ENCODE results near the gene OR1I1. TPM values are rescaled to one million over a fixed set of nuclear protein-coding genes. Genes with fewer than 3 reads are reported as not detected.

OR1I1 gene
- not detected for total RNA-seq
- polyA plus RNA-seq, result not detected

- DNase-seq, result no peak
- Histone ChIP-seq H3K4me1 (no peaks in the 10 kb centered on the region), H3K9me3 (no peaks in the 10 kb centered on the region), H3K27ac (no peak within 1 kb of the TSS), H3K4me3 (no peak within 1 kb of the TSS), H3K36me3 (no peaks in the 10 kb centered on the region), H3K27me3 (no peaks in the 10 kb centered on the region)
- no peak for FAIRE-seq
- intact Hi-C loops (cut with DNase I), result loop anchor here in 1 of 3 donors (10.0 kb wide), 1 partner anchor 73 kb away; no protein-coding TSS in a partner anchor
- no peak for TF ChIP-seq CTCF (IDR thresholded peaks at IDR 0.05)
- ATAC-seq, result no peak
- 54 to 65% methylated on average over 6 of the region's 6 CpGs for WGBS, 2 donors
These were observed at the start of gene OR1I1 for GRCh38 chr19:15081911-15082310. Gene OR1I1, plus strand, starts transcription at chr19:15082211. Its CDS starts 4,855 bp downstream, at chr19:15087066.

- ATAC-seq, result no peak
- no peak for DNase-seq
- FAIRE-seq, result no peak
- Histone ChIP-seq H3K4me3 (no peak overlapping the region), H3K36me3 (no peaks in the 10 kb centered on the region), H3K9me3 (no peaks in the 10 kb centered on the region), H3K4me1 (no peaks in the 10 kb centered on the region), H3K27ac (no peak overlapping the region), H3K27me3 (no peaks in the 10 kb centered on the region)
- no peak for TF ChIP-seq CTCF (IDR thresholded peaks at IDR 0.05)
- intact Hi-C loops (cut with DNase I), result no loop called here
- WGBS, 2 donors, result 50 to 70% methylated on average over 1 of the region's 1 CpG
These were observed 46.2 kb upstream of the OR1I1 start for GRCh38 chr19:15035795-15036311.

- intact Hi-C loops (cut with DNase I), result no loop called here
- Histone ChIP-seq H3K9me3 (no peaks in the 10 kb centered on the region), H3K4me1 (no peaks in the 10 kb centered on the region), H3K36me3 (no peaks in the 10 kb centered on the region), H3K4me3 (no peak overlapping the region), H3K27ac (no peak overlapping the region), H3K27me3 (no peaks in the 10 kb centered on the region)
- no peak for FAIRE-seq
- WGBS, 2 donors, result 40 to 60% methylated on average over 4 of the region's 4 CpGs
- no peak for DNase-seq
- TF ChIP-seq CTCF (IDR thresholded peaks at IDR 0.05), result no peak
- no peak for ATAC-seq
These were observed 44.4 kb upstream of the OR1I1 start for GRCh38 chr19:15037586-15037985.

GRCh38 chr19:15038294-15038693 lies 43.7 kb upstream of the OR1I1 start:
- DNase-seq, result no peak
- Histone ChIP-seq H3K9me3 (no peaks in the 10 kb centered on the region), H3K36me3 (no peaks in the 10 kb centered on the region), H3K4me1 (no peaks in the 10 kb centered on the region), H3K27ac (no peak overlapping the region), H3K27me3 (no peaks in the 10 kb centered on the region), H3K4me3 (no peak overlapping the region)
- FAIRE-seq, result no peak
- WGBS, 2 donors, result 49 to 67% methylated on average over 3 of the region's 3 CpGs
- no peak for TF ChIP-seq CTCF (IDR thresholded peaks at IDR 0.05)
- no peak for ATAC-seq
- intact Hi-C loops (cut with DNase I), result no loop called here

GRCh38 chr19:15042003-15042402 lies 40.0 kb upstream of the OR1I1 start:
- no peak for DNase-seq
- H3K36me3 ChIP-seq, result no peaks in the 10 kb centered on the region
- ATAC-seq, result no peak
- 47 to 73% methylated on average over 1 of the region's 1 CpG for WGBS, 2 donors
- intact Hi-C loops (cut with DNase I), result no loop called here
- no peak for TF ChIP-seq CTCF (IDR thresholded peaks at IDR 0.05)
- H3K4me3 ChIP-seq, result no peak overlapping the region
- no peaks in the 10 kb centered on the region for H3K9me3 ChIP-seq
- FAIRE-seq, result no peak
- no peak overlapping the region for H3K27ac ChIP-seq
- no peaks in the 10 kb centered on the region for H3K4me1 ChIP-seq
- no peaks in the 10 kb centered on the region for H3K27me3 ChIP-seq
